ENCODE measurements around the gene GUCY1A1.

The GUCY1A1 gene

DNA sequence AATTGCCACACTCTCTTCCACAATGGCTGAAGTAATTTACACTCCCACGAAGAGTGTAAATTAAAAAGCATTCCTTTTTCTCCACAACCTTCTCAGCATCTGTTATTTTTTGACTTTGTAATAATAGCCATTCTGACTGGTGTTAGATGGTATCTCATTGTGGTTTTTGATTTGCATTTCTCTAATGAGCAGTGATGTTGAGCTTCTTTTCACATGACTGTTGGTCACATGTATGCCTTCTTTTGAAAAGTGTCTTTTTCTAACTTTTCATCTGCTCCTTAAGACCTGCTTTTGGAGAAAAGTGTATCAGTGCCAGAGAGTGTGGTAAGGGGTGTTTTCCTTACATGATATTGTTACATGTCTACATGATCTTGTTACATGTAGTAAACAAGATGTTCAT, 25.7 kb downstream of the GUCY1A1 start:
- no peak for DNase-seq (ENCODE audit: low read depth)

DNA sequence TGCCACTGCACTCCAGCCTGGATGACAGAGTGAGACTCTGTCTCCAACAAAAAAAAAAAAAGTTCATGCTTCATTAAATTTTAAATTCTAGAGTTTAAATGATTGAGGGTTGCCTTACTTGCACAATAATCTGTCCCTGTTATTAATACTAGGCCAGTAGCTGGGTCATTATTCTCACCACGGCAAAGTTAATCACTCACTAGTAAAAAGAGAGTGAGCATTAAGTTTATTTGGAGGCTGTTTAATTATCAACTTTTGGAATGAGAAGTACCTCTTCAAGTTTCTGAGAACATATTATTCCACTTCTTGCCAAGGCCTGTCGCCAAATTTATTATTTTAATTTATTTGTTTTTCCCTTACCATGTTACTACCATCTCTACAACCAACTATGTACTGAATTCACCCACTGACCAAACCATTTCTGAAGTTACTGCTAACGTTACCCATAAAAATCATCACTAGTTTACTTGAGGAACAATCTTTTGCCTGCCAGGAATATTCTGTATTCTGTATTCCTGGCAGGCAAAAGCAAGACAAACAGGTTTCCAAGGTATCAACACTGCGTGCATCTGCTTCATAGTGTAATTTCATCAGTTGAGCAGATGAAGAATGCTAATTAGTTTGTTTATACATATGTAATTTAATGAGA, 26.5 kb downstream of the GUCY1A1 start:
- DNase-seq (ENCODE audit: low read depth): no peak

DNA sequence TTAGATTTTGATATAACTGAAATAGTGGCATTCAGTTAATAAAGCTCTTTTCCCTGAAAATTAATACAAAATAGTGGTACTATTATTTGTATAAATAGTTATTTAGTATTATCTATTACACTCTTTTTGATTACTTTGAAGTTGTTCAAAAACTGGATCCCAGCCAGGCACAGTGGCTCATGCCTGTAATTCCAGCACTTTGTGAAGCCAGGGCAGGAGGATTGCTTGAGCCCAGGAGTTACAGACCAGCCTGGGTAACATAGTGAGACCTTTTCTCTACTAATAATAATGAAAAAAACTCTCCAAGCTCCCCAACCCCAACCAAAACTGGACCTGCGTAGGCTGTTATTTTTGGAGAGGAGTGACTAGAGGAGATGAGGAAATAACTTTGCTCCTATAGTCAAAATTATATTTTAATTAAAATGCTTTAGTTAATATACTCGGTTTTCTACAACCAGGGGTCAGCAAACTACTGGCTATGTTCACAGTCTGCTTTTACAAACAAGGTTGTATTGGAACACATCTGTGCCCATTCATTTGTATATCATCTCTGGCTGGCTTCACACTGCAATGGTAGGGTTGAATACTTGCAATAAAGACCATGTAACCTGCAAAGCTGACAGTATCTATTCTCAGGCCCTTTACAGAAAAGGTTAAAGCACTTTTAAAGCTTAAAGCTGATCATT, 27.6 kb downstream of the GUCY1A1 start:
- DNase-seq (ENCODE audit: low read depth): no peak

- DNase-seq (ENCODE audit: low read depth): no peak
Observed at GRCh38 chr4:155696226-155696625, 29.6 kb downstream of the GUCY1A1 start.

DNA sequence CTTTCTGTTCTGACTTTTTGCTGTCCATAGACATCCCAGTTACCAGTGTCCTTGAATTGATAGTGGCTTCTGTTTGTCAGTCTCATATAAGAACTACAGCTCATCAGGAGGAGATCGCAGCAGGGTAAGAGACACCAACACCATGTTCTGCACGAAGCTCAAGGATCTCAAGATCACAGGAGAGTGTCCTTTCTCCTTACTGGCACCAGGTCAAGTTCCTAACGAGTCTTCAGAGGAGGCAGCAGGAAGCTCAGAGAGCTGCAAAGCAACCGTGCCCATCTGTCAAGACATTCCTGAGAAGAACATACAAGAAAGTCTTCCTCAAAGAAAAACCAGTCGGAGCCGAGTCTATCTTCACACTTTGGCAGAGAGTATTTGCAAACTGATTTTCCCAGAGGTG, 30.1 kb downstream of the GUCY1A1 start:
- no peak for DNase-seq (ENCODE audit: low read depth)

GRCh38 chr4:155701827-155702226, 35.2 kb downstream of the GUCY1A1 start:
- no peak for DNase-seq (ENCODE audit: low read depth)

DNA sequence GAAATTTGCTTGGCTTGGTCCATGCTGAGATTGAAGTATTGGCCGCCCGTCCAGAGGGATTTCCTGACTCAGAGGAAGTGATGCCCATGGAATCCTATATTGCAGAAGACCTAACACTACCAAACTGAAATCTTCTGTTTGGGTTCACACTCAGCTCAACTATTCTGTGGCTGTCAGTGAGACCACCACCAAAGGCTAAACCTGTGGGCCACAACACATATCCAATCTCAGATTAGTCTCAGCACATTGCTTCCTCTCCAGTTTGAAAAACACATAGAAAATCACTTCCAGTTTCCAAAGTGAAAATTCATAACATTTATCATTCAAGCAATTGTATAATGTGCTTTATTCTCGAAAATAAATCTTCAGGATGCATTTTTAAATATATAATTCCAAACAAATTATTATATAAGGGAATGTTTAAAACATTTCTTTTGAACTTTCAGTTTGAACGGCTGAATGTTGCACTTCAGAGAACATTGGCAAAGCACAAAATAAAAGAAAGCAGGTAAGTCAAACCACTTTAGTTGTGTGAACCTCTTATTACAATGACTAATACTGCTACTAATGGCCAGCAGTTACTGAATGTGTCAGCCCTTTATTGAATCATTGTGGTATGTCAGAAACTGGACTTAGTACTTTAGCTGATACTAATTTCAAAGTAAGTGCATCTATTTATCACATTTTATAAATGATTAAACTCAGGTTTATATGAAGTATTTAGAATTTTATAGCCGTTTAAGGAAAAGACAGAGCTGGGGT, 37.0 kb downstream of the GUCY1A1 start:
- no peak for DNase-seq (ENCODE audit: low read depth)

- DNase-seq (ENCODE audit: low read depth): no peak
Observed at GRCh38 chr4:155704841-155705404, 38.3 kb downstream of the GUCY1A1 start.

DNA sequence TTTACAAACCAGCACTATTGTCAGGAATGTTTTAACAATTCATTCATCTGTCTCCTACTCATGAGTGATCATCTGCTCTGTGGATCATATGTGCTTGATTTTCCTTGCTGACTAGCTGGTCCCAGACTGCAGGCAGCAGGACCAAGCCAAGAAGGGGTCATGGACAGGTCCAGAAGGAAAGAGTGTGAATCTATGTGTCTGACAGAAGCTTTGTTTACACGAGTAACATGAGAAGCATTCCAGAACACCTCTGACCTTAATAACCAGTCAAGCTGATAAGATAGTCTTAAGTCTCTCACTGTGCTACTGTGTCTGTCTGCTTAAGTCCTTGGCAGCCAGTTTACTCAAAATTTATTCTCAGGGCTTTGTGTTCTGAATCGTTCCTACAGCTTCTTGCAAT, 39.0 kb downstream of the GUCY1A1 start:
- DNase-seq (ENCODE audit: low read depth): no peak

DNA sequence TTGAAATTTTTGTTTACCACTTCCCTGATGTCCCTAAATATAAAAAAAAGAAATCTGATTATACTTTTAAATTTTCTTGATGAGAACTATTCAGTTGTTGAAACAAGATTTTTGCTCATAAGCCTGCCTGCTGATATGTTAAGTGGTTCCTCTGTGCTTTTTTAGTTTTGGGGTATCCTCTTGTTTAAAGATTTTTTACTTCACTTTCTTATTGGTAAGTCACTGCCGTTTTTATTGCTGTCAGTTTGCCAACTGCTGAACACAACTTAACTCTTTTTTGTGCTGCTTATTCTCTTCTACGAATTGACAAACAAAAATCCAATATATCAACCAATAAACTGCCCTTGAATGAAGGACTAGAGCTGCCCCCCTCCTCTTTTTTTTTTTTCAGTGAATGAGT, 39.5 kb downstream of the GUCY1A1 start:
- no peak for DNase-seq (ENCODE audit: low read depth)

DNA sequence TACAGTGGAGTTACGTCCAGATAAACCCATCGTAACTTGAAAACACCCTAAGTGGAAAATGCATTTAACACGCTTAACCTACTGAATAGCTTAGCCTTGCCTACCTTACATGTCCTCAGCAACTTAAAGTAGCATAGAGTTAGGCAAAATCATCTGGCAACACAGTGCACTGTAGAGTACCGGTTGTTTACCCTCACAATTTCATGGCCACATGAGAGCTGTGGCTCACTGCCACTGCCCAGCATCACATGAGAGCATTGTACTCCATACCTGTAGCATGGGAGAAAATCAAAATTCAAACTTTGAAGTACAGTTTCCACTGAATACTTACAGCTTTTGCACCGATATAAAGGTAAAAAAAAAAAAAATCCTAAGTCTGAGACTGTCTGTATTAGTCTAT, 40.6 kb downstream of the GUCY1A1 start:
- no peak for DNase-seq (ENCODE audit: low read depth)

GRCh38 chr4:155708782-155709181, 42.1 kb downstream of the GUCY1A1 start:
- DNase-seq (ENCODE audit: low read depth): no peak

DNA sequence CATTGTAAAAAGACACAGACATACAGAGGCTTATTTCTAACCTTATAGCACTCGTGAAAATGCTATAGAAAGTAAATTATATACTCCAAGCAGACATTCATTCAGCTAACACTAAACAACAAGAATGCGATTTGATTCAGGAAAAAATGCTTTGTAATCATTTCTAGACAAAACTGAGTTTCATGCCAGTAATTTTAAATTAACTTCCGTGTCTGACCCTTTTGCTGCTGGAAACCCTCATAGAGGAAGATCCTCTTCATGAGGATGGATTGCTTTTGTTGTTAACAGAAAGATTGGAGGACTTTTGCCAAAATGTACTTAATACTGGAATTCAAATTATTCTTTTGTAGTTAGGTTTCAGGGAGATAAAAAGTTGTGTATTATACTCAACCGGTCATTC, 43.3 kb downstream of the GUCY1A1 start:
- DNase-seq (ENCODE audit: low read depth): no peak

GRCh38 chr4:155711556-155711955, 44.9 kb downstream of the GUCY1A1 start:
- DNase-seq (ENCODE audit: low read depth): no peak

- no peak for DNase-seq (ENCODE audit: low read depth)
Observed at GRCh38 chr4:155712846-155713245, 46.2 kb downstream of the GUCY1A1 start.

DNA sequence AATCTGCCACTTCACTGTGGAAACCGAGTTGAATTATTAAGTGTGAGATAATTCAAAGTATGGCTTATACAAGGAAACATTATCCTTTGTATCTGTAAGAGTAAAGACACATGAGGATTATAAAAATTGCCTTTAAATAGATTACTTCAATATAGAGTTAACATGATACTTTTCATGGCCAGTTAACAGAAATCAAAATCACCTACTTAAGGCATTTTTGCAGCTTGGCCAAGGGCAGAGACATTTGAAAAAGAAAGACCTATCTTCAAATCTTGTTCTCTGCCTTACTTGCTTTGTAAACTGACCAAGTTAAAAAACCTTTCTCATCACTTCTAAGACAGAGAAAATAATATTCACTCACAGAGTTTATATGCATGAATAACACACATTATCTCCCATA, 47.3 kb downstream of the GUCY1A1 start:
- DNase-seq (ENCODE audit: low read depth): no peak

GRCh38 chr4:155722336-155722735, 55.7 kb downstream of the GUCY1A1 start:
- DNase-seq (ENCODE audit: low read depth): no peak

GRCh38 chr4:155722816-155723499, 56.3 kb downstream of the GUCY1A1 start:
- DNase-seq (ENCODE audit: low read depth): no peak

DNA sequence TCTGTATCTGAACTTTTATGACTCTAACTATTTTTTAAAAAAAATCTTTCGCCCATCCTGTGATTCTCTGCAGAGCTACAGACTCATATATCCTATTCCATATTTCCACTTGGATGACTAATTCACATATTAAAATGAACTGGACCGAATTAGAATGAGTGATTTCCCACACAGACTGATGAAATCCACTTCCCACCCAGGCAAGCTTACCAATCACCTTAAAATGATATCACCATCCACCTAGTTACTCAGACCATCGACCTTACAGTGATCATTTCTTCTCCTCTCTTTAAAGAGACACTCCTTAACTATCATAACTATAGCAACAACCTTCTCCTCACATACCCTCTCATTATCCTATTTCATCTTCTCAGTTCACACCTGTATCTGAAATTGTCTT, 58.1 kb downstream of the GUCY1A1 start:
- DNase-seq (ENCODE audit: low read depth): no peak

GRCh38 chr4:155734065-155734464, 67.4 kb downstream of the GUCY1A1 start:
- DNase-seq (ENCODE audit: low read depth): no peak

DNA sequence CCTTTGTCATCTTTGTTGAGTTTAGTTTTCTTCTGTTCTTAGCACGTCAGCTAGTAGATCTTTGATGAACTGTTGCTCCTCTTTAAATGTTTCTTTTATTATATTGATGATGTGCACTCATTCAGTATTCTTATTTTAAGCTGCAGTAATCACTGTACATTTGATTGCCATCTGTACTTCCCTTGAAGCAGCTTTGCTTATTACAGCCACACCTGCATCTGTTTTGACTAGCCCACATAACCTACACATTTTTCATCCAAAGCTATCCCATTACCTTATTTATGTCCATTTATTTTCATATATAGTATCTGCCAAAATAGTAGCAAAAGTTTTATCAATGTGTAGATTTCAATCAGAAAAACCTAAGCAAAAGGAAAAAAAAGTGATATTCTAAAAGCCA, 68.3 kb downstream of the GUCY1A1 start:
- DNase-seq (ENCODE audit: low read depth): no peak

- no peak for DNase-seq (ENCODE audit: low read depth)
Observed at GRCh38 chr4:155735496-155735895, 68.8 kb downstream of the GUCY1A1 start.
